BJ (cell line): Measurements from ENCODE around the gene ACSF2. TPM values are rescaled to one million over a fixed set of nuclear protein-coding genes. Genes with fewer than 3 reads are reported as not detected.

Experiments used
- CTCF ChIA-PET: fragments of 350-600 bp; formaldehyde crosslinking; extraction: SDS; loops from one replicate; lab custom pipeline; 2021; ENCODE audit warnings: antibody characterized with exemption, inconsistent platforms; lab: Yijun Ruan, JAX
- POLR2A ChIA-PET: fragments of 300-600 bp; sonication (Branson Sonifier 250); formaldehyde crosslinking; extraction: SDS; loops from one replicate; lab custom pipeline; 2021; ENCODE audit warnings: antibody characterized with exemption; lab: Charles Lee
- DNase-seq: peaks from one replicate; pipeline ENCODE4 v3.0.0-alpha.2; 2011; ENCODE audit warnings: low read depth
- H3K27me3 ChIP-seq: 2 replicates; pipeline ENCODE4 v1.6.0; 2011; ENCODE audit warnings: low read length; ENCODE audit not compliant: control insufficient read depth, insufficient read depth
- H3K36me3 ChIP-seq: 2 replicates; pipeline ENCODE4 v1.5.1; 2011; ENCODE audit warnings: low read length; ENCODE audit not compliant: control insufficient read depth, insufficient read depth
- H3K4me3 ChIP-seq: 2 replicates; pipeline ENCODE4 v1.5.1; 2011; ENCODE audit warnings: low read depth, mild to moderate bottlenecking, control low read depth, low read length
- polyA plus RNA-seq: library from polyadenylated mRNA; depleted of rRNA; stranded (reverse); fragments of >200 nt; gene quantifications from 2 replicates; pipeline ENCODE4 v1.2.3, GENCODE V29; 2011
- TF ChIP-seq, protein P1 (sequence below): IDR thresholded peaks from 2 replicates; pipeline ENCODE4 v1.5.1; 2011; ENCODE audit warnings: low read depth, mild to moderate bottlenecking, control low read depth, inconsistent platforms, low read length, moderate library complexity; ENCODE audit not compliant: insufficient read depth

Gene ACSF2
- polyA plus RNA-seq, 1 experiment: 25.4 TPM

DNA sequence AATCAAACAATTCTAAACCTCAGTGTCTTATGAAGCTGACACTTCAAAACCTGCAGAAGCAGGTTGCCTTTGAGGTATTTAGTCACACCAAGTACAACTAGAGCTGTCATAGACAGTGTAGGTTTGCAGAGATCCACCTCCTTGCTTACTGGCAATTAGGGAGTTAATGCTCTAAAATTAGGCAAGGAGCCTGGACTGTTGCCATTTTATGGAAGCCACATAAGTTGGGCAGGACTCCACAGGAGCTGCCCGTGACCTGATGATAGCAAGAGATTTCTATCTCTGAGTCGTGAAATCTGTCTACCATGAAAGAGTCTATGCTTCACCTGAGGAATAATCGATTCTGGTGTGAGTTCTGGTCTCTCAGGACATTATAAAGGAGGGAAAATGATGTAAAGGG lies 44.1 kb upstream of the ACSF2 start:
- CTCF ChIA-PET: interaction anchor here (0.8 to 2.4 kb wide), 5 partner anchors 9 to 20 kb away, joined by 3 to 11 read pairs (median 5); partner anchors contain the start of gene LRRC59
- TF ChIP-seq, protein P1, sequence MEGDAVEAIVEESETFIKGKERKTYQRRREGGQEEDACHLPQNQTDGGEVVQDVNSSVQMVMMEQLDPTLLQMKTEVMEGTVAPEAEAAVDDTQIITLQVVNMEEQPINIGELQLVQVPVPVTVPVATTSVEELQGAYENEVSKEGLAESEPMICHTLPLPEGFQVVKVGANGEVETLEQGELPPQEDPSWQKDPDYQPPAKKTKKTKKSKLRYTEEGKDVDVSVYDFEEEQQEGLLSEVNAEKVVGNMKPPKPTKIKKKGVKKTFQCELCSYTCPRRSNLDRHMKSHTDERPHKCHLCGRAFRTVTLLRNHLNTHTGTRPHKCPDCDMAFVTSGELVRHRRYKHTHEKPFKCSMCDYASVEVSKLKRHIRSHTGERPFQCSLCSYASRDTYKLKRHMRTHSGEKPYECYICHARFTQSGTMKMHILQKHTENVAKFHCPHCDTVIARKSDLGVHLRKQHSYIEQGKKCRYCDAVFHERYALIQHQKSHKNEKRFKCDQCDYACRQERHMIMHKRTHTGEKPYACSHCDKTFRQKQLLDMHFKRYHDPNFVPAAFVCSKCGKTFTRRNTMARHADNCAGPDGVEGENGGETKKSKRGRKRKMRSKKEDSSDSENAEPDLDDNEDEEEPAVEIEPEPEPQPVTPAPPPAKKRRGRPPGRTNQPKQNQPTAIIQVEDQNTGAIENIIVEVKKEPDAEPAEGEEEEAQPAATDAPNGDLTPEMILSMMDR: no peak
- Histone ChIP-seq H3K4me3 (no peak overlapping the region), H3K36me3 (peaks cover 25% of the 10 kb centered on the region), H3K27me3 (no peaks in the 10 kb centered on the region)
- POLR2A ChIA-PET: no interaction called here
- no peak for DNase-seq

DNA sequence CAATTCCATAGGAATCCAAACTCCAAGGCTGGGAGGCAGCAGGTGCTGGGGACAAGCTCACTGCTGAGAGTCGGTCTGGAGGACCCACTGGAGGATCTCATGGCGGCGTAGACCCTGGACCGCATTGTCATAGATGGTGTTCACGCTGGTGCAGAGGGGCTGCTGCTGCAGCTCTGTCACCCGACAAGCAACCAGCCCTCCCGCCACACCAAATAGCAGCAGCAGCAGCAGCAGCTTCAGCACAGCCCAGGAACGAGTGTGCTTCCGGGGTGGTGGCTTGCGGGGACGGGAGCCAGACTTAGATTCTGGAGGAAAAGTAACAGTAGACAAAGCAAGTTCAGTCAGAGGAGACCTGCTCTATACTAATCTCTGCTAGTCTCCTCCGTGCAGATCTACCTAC lies 43.1 kb upstream of the ACSF2 start:
- DNase-seq: no peak
- H3K27me3 ChIP-seq: no peaks in the 10 kb centered on the region
- no peak overlapping the region for H3K4me3 ChIP-seq
- peaks cover 34% of the 10 kb centered on the region for H3K36me3 ChIP-seq
- CTCF ChIA-PET: interaction anchor here (2.4 to 3.4 kb wide), 2 partner anchors 8 to 14 kb away, joined by 9 to 18 read pairs; partner anchors contain the start of gene LRRC59
- POLR2A ChIA-PET: interaction anchor here (0.7 kb wide), 1 partner anchor 14 kb away, joined by 3 read pairs; no protein-coding TSS in a partner anchor
- TF ChIP-seq, protein P1: no peak

DNA sequence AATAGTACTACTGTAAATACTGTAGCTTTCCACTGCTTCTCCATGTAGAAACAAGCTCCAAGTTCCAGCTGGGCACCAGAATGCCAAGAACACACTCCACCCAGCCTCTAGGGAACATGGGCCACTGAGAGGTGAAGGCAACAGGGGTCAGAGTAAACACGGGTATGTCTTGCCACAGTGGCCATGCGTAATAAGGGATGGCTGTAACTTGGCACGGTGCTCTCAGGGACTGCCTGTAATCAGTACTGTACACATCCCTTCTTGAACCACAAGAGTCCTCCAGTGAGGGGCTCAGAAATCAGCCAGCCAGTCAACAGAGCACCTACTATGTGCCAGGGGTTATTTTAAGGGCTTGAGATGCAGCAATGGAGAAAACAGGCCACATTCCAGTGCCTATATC lies 39.5 kb upstream of the ACSF2 start:
- Histone ChIP-seq H3K4me3 (no peak overlapping the region), H3K27me3 (no peaks in the 10 kb centered on the region), H3K36me3 (peaks cover 47% of the 10 kb centered on the region)
- ChIA-PET POLR2A (no interaction called here), CTCF (interaction anchor here (0.6 kb wide), 1 partner anchor 542 kb away, joined by 3 read pairs; no protein-coding TSS in a partner anchor)
- TF ChIP-seq, protein P1: no peak
- DNase-seq: no peak

DNA sequence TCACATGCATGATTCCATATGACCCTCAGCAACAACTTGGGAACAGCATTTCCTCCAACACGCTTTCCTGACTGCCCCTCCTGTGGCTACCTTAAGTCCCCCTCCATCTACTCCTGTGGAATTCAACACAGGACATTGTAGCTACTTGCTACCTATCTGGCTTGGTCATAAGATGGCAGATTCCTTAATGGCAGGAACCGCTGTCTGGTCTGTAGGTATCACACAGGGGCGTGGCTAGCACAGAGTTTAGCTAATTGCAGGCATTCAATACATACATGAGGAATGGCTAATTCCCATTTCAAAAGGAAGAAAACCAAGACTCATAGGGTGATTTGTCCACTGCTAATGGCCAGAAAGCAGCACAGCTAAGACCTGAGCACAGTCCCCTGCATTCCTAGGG lies 37.3 kb upstream of the ACSF2 start:
- TF ChIP-seq, protein P1: no peak
- Histone ChIP-seq H3K36me3 (peaks cover 49% of the 10 kb centered on the region), H3K27me3 (no peaks in the 10 kb centered on the region), H3K4me3 (no peak overlapping the region)
- CTCF ChIA-PET: interaction anchor here (2.4 kb wide), 1 partner anchor 9 kb away, joined by 9 read pairs; the partner anchor contains the start of gene LRRC59
- POLR2A ChIA-PET: no interaction called here
- no peak for DNase-seq

DNA sequence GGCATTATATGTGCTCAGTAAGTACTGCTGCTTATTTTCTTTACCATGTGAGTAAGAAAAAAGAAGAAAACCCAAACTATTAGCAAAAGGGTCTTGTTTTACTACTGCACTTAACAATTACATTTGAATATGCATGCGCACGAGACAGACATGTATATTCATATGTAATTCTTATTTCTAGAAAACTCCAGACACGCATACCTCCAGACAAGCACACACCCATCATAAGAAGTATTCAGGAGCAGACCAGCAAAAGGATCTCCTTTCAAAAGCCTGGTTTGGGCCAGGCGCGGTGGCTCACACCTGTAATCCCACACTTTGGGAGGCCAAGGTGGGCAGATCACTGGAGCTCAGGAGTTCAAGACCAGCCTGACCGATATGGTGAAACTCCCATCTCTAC lies 36.5 kb upstream of the ACSF2 start:
- CTCF ChIA-PET: interaction anchor here (1.2 to 2.4 kb wide), 2 partner anchors 8 to 18 kb away, joined by 3 to 9 read pairs; partner anchors contain the start of gene LRRC59
- no peak for DNase-seq
- Histone ChIP-seq H3K4me3 (no peak overlapping the region), H3K27me3 (no peaks in the 10 kb centered on the region), H3K36me3 (peaks cover 48% of the 10 kb centered on the region)
- TF ChIP-seq, protein P1: no peak
- POLR2A ChIA-PET: interaction anchor here (0.7 kb wide), 1 partner anchor 149 kb away, joined by 4 read pairs; no protein-coding TSS in a partner anchor
